GM19035 (cell line): ENCODE results near the gene TMEM74B.
"Not testable (repeated sequence)": the region's sequence is repeated elsewhere in the genome, so short reads cannot be mapped to it uniquely, and the experiment has no call there.

ENCODE experiments used
- ATAC-seq: cut with Tn5 transposase; IDR thresholded peaks from one replicate; pipeline ENCODE4 v1.9.1; 2021; ENCODE audit not compliant: unreplicated experiment

Gene TMEM74B

GRCh38 chr20:1180949-1181348 is 3.8 kb downstream of the TMEM74B start:
- no peak for ATAC-seq

GRCh38 chr20:1178623-1179022 is 6.2 kb downstream of the TMEM74B start:
- ATAC-seq, result no peak

- ATAC-seq, result no peak
Observed at GRCh38 chr20:1178103-1178502, 6.7 kb downstream of the TMEM74B start.

GRCh38 chr20:1177680-1178079 is 7.1 kb downstream of the TMEM74B start:
- no peak for ATAC-seq

GRCh38 chr20:1174787-1175186 is 10.0 kb downstream of the TMEM74B start:
- no peak for ATAC-seq

- ATAC-seq, result no peak
Observed at GRCh38 chr20:1173698-1174097, 11.1 kb downstream of the TMEM74B start.

GRCh38 chr20:1171461-1172093 is 13.2 kb downstream of the TMEM74B start:
- ATAC-seq, result no peak

GRCh38 chr20:1169224-1169623 is 15.6 kb downstream of the TMEM74B start:
- ATAC-seq, result no peak

- ATAC-seq, result no peak
Observed at GRCh38 chr20:1166948-1167720, 17.6 kb downstream of the TMEM74B start.

GRCh38 chr20:1165941-1166340 is 18.8 kb downstream of the TMEM74B start:
- ATAC-seq, result no peak

- no peak for ATAC-seq
Observed at GRCh38 chr20:1165521-1165920, 19.3 kb downstream of the TMEM74B start.

GRCh38 chr20:1164871-1165270 is 19.9 kb downstream of the TMEM74B start:
- no peak for ATAC-seq

- ATAC-seq, result no peak
Observed at GRCh38 chr20:1163653-1164052, 21.1 kb downstream of the TMEM74B start.

GRCh38 chr20:1163105-1163504 is 21.7 kb downstream of the TMEM74B start:
- ATAC-seq, result no peak

GRCh38 chr20:1160991-1161390 is 23.8 kb downstream of the TMEM74B start:
- ATAC-seq, result no peak

GRCh38 chr20:1160496-1160895 is 24.3 kb downstream of the TMEM74B start:
- ATAC-seq, result no peak

GRCh38 chr20:1155342-1155741 is 29.4 kb downstream of the TMEM74B start:
- ATAC-seq, result no peak

GRCh38 chr20:1154691-1155090 is 30.1 kb downstream of the TMEM74B start:
- no peak for ATAC-seq

GRCh38 chr20:1154226-1154625 is 30.6 kb downstream of the TMEM74B start:
- ATAC-seq, result no peak

- ATAC-seq, result no peak
Observed at GRCh38 chr20:1150968-1151367, 33.8 kb downstream of the TMEM74B start.

GRCh38 chr20:1150218-1150617 is 34.6 kb downstream of the TMEM74B start:
- ATAC-seq, result no peak

- ATAC-seq, result not testable (repeated sequence)
Observed at GRCh38 chr20:1149812-1150211, 35.0 kb downstream of the TMEM74B start.

- no peak for ATAC-seq
Observed at GRCh38 chr20:1146957-1147356, 37.8 kb downstream of the TMEM74B start.
